ENCODE results near the gene OTUB1.

The OTUB1 gene

GRCh38 chr11:64026575-64027205 lies 40.5 kb downstream of the OTUB1 start:
- H3K4me3 ChIP-seq (ENCODE audit: low read depth, low read length) = no peak overlapping the region
- TF ChIP-seq, protein P1, sequence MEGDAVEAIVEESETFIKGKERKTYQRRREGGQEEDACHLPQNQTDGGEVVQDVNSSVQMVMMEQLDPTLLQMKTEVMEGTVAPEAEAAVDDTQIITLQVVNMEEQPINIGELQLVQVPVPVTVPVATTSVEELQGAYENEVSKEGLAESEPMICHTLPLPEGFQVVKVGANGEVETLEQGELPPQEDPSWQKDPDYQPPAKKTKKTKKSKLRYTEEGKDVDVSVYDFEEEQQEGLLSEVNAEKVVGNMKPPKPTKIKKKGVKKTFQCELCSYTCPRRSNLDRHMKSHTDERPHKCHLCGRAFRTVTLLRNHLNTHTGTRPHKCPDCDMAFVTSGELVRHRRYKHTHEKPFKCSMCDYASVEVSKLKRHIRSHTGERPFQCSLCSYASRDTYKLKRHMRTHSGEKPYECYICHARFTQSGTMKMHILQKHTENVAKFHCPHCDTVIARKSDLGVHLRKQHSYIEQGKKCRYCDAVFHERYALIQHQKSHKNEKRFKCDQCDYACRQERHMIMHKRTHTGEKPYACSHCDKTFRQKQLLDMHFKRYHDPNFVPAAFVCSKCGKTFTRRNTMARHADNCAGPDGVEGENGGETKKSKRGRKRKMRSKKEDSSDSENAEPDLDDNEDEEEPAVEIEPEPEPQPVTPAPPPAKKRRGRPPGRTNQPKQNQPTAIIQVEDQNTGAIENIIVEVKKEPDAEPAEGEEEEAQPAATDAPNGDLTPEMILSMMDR (IDR thresholded peaks at IDR 0.05; ENCODE audit: borderline replicate concordance, insufficient read depth, low read depth, low read length) = no peak

- H3K4me3 ChIP-seq (ENCODE audit: low read depth, low read length) = no peak overlapping the region
These were observed 41.6 kb downstream of the OTUB1 start for GRCh38 chr11:64027651-64028397.

DNA sequence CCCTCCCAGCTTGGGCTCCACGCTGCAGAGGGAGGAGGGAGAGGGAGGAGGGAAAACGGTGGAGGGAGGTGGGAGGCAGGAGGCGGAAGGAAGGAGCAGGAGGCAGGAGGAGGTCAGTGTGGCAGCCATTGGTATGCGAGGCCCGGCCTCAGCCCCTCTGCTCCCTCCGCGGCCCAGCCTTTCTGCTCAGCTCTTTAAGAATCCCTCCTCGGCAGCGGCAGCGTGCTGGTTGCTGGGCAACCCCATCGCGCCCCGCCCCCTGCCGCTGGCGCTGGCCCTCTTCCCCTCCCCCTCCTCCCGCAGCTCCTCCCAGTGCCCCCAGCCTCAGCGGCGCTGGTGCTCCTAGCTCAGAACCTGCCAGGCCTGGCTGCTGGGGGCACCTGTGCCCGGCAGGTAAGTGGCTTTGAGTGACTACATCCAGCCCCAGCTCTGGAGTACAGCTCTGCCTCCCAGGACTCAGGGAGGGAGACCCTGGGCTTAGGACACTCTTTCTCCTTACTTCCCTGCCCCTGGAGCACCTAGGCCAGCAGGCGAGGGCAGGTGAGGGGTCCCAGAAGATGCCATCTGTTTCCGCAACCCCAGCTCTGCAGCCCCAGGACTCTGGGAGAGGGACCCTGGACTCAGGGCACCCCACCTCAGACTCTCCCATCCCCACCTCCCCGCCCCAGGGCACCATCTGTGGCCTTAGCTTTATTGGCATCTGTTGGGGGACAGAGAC lies 42.3 kb downstream of the OTUB1 start:
- no peak overlapping the region for H3K4me3 ChIP-seq (ENCODE audit: low read depth, low read length)
- TF ChIP-seq, protein P1 (IDR thresholded peaks at IDR 0.05; ENCODE audit: borderline replicate concordance, insufficient read depth, low read depth, low read length) = no peak

More at GRCh38 chr11:64027651-64028397, 41.6 kb downstream of the OTUB1 start:
- TF ChIP-seq, protein P1 (IDR thresholded peaks at IDR 0.05; ENCODE audit: borderline replicate concordance, insufficient read depth, low read depth, low read length) = no peak

- H3K4me3 ChIP-seq (ENCODE audit: low read depth, low read length) = no peak overlapping the region
- TF ChIP-seq, protein P1 (IDR thresholded peaks at IDR 0.05; ENCODE audit: borderline replicate concordance, insufficient read depth, low read depth, low read length) = no peak
These were observed 43.5 kb downstream of the OTUB1 start for GRCh38 chr11:64029773-64030172.

- TF ChIP-seq, protein P1 (IDR thresholded peaks at IDR 0.05; ENCODE audit: borderline replicate concordance, insufficient read depth, low read depth, low read length) = no peak
- no peak overlapping the region for H3K4me3 ChIP-seq (ENCODE audit: low read depth, low read length)
These were observed 44.8 kb downstream of the OTUB1 start for GRCh38 chr11:64031001-64031400.

- TF ChIP-seq, protein P1 (IDR thresholded peaks at IDR 0.05; ENCODE audit: borderline replicate concordance, insufficient read depth, low read depth, low read length) = no peak
- no peak overlapping the region for H3K4me3 ChIP-seq (ENCODE audit: low read depth, low read length)
These were observed 45.8 kb downstream of the OTUB1 start for GRCh38 chr11:64032050-64032449.
